Body of pancreas (tissue), 4 donors: ENCODE data around the gene CEP97. TPM values are rescaled to one million over a fixed set of nuclear protein-coding genes. Genes with fewer than 3 reads are reported as not detected.

ENCODE experiments used
- ATAC-seq: fragments of 150-250 bp; one replicate; pipeline ENCODE4 v1.9.1; 2016
- DNase-seq, 4 donors: peaks; one replicate each; pipeline ENCODE4 v3.0.0-alpha.2; 2019
- H3K27ac ChIP-seq, 4 donors: fragments of 200-600 bp; sonication (generic); 1 replicate in 3 of 4; 2 replicates in 1 of 4; pipeline versions ENCODE4 v1.5.1 to v1.6.1; 2016 to 2019; ENCODE audit warnings: mild to moderate bottlenecking in 1 of 4, mixed read lengths in 1 of 4, moderate library complexity in 1 of 4
- H3K27me3 ChIP-seq, 2 donors: fragments of 200-600 bp; sonication (generic); one replicate each; pipeline ENCODE4 v1.6.0; 2016; ENCODE audit warnings: mild to moderate bottlenecking in 1 of 2
- H3K36me3 ChIP-seq, 2 donors: fragments of 200-600 bp; sonication (generic); replicated peaks in 1 of 2; 2 replicates each; pipeline ENCODE4 v1.5.1; 2016; ENCODE audit warnings: low read depth in 2 of 2; ENCODE audit not compliant: insufficient read depth in 1 of 2
- H3K4me1 ChIP-seq: fragments of 200-600 bp; sonication (generic); one replicate; pipeline ENCODE4 v1.6.0; 2016
- H3K4me3 ChIP-seq, 2 donors: fragments of 200-600 bp; sonication (generic); 1 replicate in 1 of 2; 2 replicates in 1 of 2; pipeline ENCODE4 v1.5.1; 2016 to 2019
- H3K9me3 ChIP-seq, 3 donors: fragments of 200-600 bp; sonication (generic); 1 replicate in 2 of 3; 2 replicates in 1 of 3; pipeline ENCODE4 v1.5.1; 2016
- POLR2A ChIP-seq, 3 donors: fragments of 450-650 bp; IDR thresholded peaks; one replicate each; pipeline ENCODE4 v1.6.1; 2016; ENCODE audit warnings: antibody characterized with exemption in 3 of 3, mild to moderate bottlenecking in 2 of 3
- WGBS, 2 donors: methylation state at CpG; one replicate each; pipeline ENCODE4 v1.1.5; 2017; 5-methylcytosine and 5-hydroxymethylcytosine counted together
- intact Hi-C: fragments of 100-400 bp; cut with DNase I; formaldehyde crosslinking; loops from one replicate; pipeline ENCODE4 v1.15.1; 2023
- total RNA-seq, 2 donors: library from RNA; depleted of rRNA; stranded (reverse); fragments of >200 nt; gene quantifications; one replicate each; pipeline ENCODE4 v1.1.0, GENCODE V29; 2016
- TF ChIP-seq, protein P1 (sequence below), 7 experiments: fragments of 450-650 bp in 4 of 7; fragments of 200-600 bp in 3 of 7; sonication (generic) in 3 of 7; IDR thresholded peaks; one replicate each; pipeline ENCODE4 v1.5.1; 2016 to 2019; ENCODE audit warnings: antibody characterized with exemption in 7 of 7

Gene CEP97
- total RNA-seq, 2 donors from 2014 or later: 3.3 to 3.4 TPM

GRCh38 chr3:101709126-101709525 is 15.3 kb upstream of the CEP97 start:
- no peaks in the 10 kb centered on the region for H3K4me1 ChIP-seq
- 35 to 39% methylated on average over 4 of the region's 4 CpGs for WGBS, 2 donors
- no peak overlapping the region for H3K4me3 ChIP-seq
- intact Hi-C loops: no loop called here
- TF ChIP-seq POLR2A (IDR thresholded peaks at IDR 0.05): no peak
- TF ChIP-seq, protein P1, sequence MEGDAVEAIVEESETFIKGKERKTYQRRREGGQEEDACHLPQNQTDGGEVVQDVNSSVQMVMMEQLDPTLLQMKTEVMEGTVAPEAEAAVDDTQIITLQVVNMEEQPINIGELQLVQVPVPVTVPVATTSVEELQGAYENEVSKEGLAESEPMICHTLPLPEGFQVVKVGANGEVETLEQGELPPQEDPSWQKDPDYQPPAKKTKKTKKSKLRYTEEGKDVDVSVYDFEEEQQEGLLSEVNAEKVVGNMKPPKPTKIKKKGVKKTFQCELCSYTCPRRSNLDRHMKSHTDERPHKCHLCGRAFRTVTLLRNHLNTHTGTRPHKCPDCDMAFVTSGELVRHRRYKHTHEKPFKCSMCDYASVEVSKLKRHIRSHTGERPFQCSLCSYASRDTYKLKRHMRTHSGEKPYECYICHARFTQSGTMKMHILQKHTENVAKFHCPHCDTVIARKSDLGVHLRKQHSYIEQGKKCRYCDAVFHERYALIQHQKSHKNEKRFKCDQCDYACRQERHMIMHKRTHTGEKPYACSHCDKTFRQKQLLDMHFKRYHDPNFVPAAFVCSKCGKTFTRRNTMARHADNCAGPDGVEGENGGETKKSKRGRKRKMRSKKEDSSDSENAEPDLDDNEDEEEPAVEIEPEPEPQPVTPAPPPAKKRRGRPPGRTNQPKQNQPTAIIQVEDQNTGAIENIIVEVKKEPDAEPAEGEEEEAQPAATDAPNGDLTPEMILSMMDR (IDR thresholded peaks at IDR 0.05): no peak
- DNase-seq: no peak
- H3K36me3 ChIP-seq: no peaks in the 10 kb centered on the region
- no peak for ATAC-seq
- H3K27ac ChIP-seq: no peak overlapping the region
- H3K9me3 ChIP-seq: no peaks in the 10 kb centered on the region
- no peaks in the 10 kb centered on the region for H3K27me3 ChIP-seq

DNA sequence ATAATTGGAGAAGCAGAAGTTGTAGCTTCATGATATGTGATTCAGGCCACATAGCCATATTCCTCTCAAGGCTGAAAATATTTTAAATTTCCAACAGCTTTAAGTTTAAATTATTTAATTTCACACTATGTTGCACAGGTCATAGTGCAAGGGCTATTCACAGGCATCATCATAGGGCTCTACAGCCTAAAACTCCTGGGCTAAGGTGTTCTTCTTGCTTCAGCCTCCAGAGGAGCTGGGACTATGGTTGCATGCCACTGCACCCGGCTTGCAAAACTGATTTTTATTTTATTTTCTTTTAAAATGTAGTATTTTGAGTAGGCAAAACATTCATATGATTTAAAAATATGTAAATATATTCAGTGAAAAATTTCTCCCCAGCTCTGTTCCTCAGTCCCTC is 6.0 kb upstream of the CEP97 start:
- TF ChIP-seq, protein P1 (IDR thresholded peaks at IDR 0.05): no peak
- no peak for TF ChIP-seq POLR2A (IDR thresholded peaks at IDR 0.05)
- no peaks in the 10 kb centered on the region for H3K36me3 ChIP-seq
- intact Hi-C loops: no loop called here
- WGBS, 2 donors: 42 to 63% methylated on average over 1 of the region's 1 CpG
- H3K27ac ChIP-seq: no peak overlapping the region
- no peak overlapping the region for H3K4me3 ChIP-seq
- ATAC-seq (no peak), DNase-seq (no peak)
- H3K4me1 ChIP-seq: no peaks in the 10 kb centered on the region
- H3K27me3 ChIP-seq: no peaks in the 10 kb centered on the region
- H3K9me3 ChIP-seq: no peaks in the 10 kb centered on the region

- WGBS, 2 donors: 76 to 96% methylated on average over 3 of the region's 3 CpGs
- H3K4me3 ChIP-seq: no peak overlapping the region
- intact Hi-C loops: no loop called here
Observed at GRCh38 chr3:101719604-101720185, 4.7 kb upstream of the CEP97 start.

GRCh38 chr3:101720851-101721840 is 3.3 kb upstream of the CEP97 start:
- ATAC-seq: no peak

More at GRCh38 chr3:101719604-101720185, 4.7 kb upstream of the CEP97 start:
- ATAC-seq: no peak
- H3K27me3 ChIP-seq: no peaks in the 10 kb centered on the region
- TF ChIP-seq, protein P1 (IDR thresholded peaks at IDR 0.05): no peak
- TF ChIP-seq POLR2A (IDR thresholded peaks at IDR 0.05): no peak
- no peaks in the 10 kb centered on the region for H3K9me3 ChIP-seq
- H3K27ac ChIP-seq: no peak overlapping the region
- no peaks in the 10 kb centered on the region for H3K36me3 ChIP-seq
- no peak for DNase-seq
- H3K4me1 ChIP-seq: no peaks in the 10 kb centered on the region

More at GRCh38 chr3:101720851-101721840, 3.3 kb upstream of the CEP97 start:
- H3K27ac ChIP-seq: no peak overlapping the region
- no peaks in the 10 kb centered on the region for H3K27me3 ChIP-seq
- no peaks in the 10 kb centered on the region for H3K36me3 ChIP-seq
- TF ChIP-seq, protein P1 (IDR thresholded peaks at IDR 0.05): no peak
- TF ChIP-seq POLR2A (IDR thresholded peaks at IDR 0.05): no peak
- intact Hi-C loops: no loop called here
- 55% methylated on average over 10 of the region's 10 CpGs for WGBS, 2 donors
- peaks cover 7% of the 10 kb centered on the region for H3K4me1 ChIP-seq
- H3K4me3 ChIP-seq: no peak overlapping the region
- no peak for DNase-seq
- no peaks in the 10 kb centered on the region for H3K9me3 ChIP-seq
